Thymus (tissue), 2 donors: ENCODE data around the gene GMCL2. TPM values are rescaled to one million over a fixed set of nuclear protein-coding genes. Genes with fewer than 3 reads are reported as not detected.

Experiments used
- polyA plus RNA-seq: library from polyadenylated mRNA; stranded (reverse); fragments of 200-250 nt; gene quantifications from one replicate; pipeline ENCODE4 v1.2.3, GENCODE V29; 2013
- total RNA-seq: library from RNA; stranded (reverse); fragments of 120-200 nt; gene quantifications from one replicate; pipeline ENCODE4 v1.2.4, GENCODE V29; 2013
- donor health status: healthy.

Gene GMCL2
- total and polyA plus RNA-seq, 2 donors = under 0.01 TPM

Other genes with a start within 250 kb of the GMCL2 start
- gene PROP1, start 191.1 kb downstream of the GMCL2 start, total RNA-seq = not detected
- not detected for gene PROP1, start 191.1 kb downstream of the GMCL2 start, polyA plus RNA-seq
- 1.9 TPM for gene N4BP3, start 73.8 kb downstream of the GMCL2 start, total RNA-seq
- 2.3 TPM for gene N4BP3, start 73.8 kb downstream of the GMCL2 start, polyA plus RNA-seq
- gene RMND5B, start 56.4 kb downstream of the GMCL2 start, total RNA-seq = 24.7 TPM
- 36.1 TPM for gene RMND5B, start 56.4 kb downstream of the GMCL2 start, polyA plus RNA-seq
- 131 TPM for gene NHP2, start 33.5 kb downstream of the GMCL2 start, total RNA-seq
- gene NHP2, start 33.5 kb downstream of the GMCL2 start, polyA plus RNA-seq = 107 TPM
- gene HNRNPAB, start 17.2 kb upstream of the GMCL2 start, total RNA-seq = 86.1 TPM
- gene HNRNPAB, start 17.2 kb upstream of the GMCL2 start, polyA plus RNA-seq = 146 TPM
- 33.5 TPM for gene PHYKPL, start 45.4 kb upstream of the GMCL2 start, total RNA-seq
- 116 TPM for gene PHYKPL, start 45.4 kb upstream of the GMCL2 start, polyA plus RNA-seq